ENCODE data around the gene CHERP. TPM values are rescaled to one million over a fixed set of nuclear protein-coding genes. Genes with fewer than 3 reads are reported as not detected.

Gene CHERP, protein sequence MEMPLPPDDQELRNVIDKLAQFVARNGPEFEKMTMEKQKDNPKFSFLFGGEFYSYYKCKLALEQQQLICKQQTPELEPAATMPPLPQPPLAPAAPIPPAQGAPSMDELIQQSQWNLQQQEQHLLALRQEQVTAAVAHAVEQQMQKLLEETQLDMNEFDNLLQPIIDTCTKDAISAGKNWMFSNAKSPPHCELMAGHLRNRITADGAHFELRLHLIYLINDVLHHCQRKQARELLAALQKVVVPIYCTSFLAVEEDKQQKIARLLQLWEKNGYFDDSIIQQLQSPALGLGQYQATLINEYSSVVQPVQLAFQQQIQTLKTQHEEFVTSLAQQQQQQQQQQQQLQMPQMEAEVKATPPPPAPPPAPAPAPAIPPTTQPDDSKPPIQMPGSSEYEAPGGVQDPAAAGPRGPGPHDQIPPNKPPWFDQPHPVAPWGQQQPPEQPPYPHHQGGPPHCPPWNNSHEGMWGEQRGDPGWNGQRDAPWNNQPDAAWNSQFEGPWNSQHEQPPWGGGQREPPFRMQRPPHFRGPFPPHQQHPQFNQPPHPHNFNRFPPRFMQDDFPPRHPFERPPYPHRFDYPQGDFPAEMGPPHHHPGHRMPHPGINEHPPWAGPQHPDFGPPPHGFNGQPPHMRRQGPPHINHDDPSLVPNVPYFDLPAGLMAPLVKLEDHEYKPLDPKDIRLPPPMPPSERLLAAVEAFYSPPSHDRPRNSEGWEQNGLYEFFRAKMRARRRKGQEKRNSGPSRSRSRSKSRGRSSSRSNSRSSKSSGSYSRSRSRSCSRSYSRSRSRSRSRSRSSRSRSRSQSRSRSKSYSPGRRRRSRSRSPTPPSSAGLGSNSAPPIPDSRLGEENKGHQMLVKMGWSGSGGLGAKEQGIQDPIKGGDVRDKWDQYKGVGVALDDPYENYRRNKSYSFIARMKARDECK
- total RNA-seq (2014; rRNA removed; shearing (Covaris generic)) (14.6 and 15.6 TPM in 2 replicates), total RNA-seq (2022) (87.1 and 87.2 TPM in 2 replicates), Bru-seq, nascent RNA (percentile 81 among the genes with signal in this experiment), BruChase-seq, experiment 1, labeled RNA remaining after a 6-hour chase (percentile 95 among the genes with signal in this experiment), BruChase-seq, experiment 2, labeled RNA remaining after a 2-hour chase (percentile 97 among the genes with signal in this experiment)
- long read RNA-seq, full-length matches to known transcripts, result 48 of 126 reads
- long read RNA-seq, partial matches to known transcripts, result 62 of 126 reads
- long read RNA-seq, other reads (novel, unspliced or antisense), result 16 of 126 reads

DNA sequence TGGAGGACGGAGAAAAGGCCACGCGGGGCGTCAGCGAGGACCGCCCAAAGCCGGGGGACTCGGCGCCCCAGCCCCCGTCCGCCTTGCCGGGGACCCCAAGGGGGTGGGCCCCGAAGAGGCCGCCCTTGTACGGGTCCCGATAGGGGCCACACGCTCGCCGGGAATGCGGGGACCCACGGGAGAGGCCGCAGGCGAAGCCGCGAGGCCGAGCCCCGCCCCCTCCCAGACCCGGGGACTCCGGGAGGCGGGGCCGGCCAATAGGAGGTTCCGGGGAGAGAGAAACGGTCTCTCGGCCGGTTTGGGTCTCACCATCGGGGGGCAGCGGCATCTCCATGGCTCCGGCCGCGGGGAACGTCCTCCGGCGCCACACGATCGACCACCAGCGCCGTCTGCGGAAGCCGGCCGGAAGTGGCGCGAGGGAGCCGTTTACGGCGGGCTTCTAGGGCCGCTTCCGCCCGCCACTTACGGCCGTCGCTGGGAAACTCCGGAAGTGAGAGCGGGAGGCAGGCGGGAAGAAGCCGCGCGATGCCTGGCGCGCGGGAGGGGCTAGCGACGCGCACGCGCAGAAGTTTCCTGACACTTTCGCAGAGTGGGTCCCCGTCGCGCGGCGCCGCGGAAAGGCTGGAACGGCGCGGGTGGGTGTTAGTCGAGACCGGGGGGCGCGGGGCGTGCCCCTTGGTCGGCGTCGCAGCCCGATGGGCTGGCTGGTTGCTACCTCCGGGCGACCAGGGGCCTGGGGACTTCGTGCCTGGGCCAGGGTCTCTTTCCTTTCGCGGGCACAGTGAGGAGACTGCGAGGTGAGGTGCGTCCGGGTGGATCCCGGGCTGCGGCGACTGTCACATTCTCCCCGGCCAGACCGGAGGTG is at the start of gene CHERP:
Gene CHERP, minus strand, starts transcription at position 393 of the 865 bp plus-strand sequence. Its CDS starts 59 bp downstream, at position 334.
- H3K4me2 ChIP-seq (ENCODE audit: low read length), result peak within 1 kb of the TSS; percentile 95
- ChIA-PET POLR2A (interaction anchor here (1.0 to 2.1 kb wide), 3 partner anchors 26 to 99 kb away, joined by 3 to 5 read pairs (median 4); no protein-coding TSS in a partner anchor), CTCF (ENCODE audit: unreplicated experiment) (no interaction called here)
- peaks cover 43% of the 10 kb centered on the region for H3K36me3 ChIP-seq (ENCODE audit: insufficient read depth, low read length)
- peak within 1 kb of the TSS; percentile 15; the same call in 1 of the 2 replicates for H2AFZ ChIP-seq (ENCODE audit: low read length)
- no peaks in the 10 kb centered on the region for H3K9me3 ChIP-seq (ENCODE audit: low read length)
- peak within 1 kb of the TSS; percentile 96 for H3K4me3 ChIP-seq (ENCODE audit: low read depth, low read length, poor library complexity, severe bottlenecking)
- peak within 1 kb of the TSS; percentile 71 for H3K27ac ChIP-seq (ENCODE audit: low read depth, low read length, poor library complexity, severe bottlenecking)
- peak; percentile 98 for DNase-seq (ENCODE audit: low spot score)
- H4K20me1 ChIP-seq (ENCODE audit: insufficient read depth, low read length), result peaks cover 12% of the 10 kb centered on the region; the same call in 1 of the 2 replicates
- peaks cover 80% of the 10 kb centered on the region for H3K79me2 ChIP-seq (ENCODE audit: insufficient read depth, low read depth, low read length)
- no TSS peak for BruUV-seq (replicated peaks)
- intact Hi-C loops (cut with micrococcal nuclease; ENCODE audit: unreplicated experiment), result loop anchor here (2.0 to 5.0 kb wide), 2 partner anchors 45 to 87 kb away; partner anchors contain the start of gene MED26
- no peaks in the 10 kb centered on the region for H3K9me2 ChIP-seq (ENCODE audit: insufficient read depth, low read length)
- TF ChIP-seq EZH2phosphoT487 (IDR thresholded peaks at IDR 0.05; ENCODE audit: borderline replicate concordance, low read depth, low read length), result no peak
- TF ChIP-seq, protein P1, sequence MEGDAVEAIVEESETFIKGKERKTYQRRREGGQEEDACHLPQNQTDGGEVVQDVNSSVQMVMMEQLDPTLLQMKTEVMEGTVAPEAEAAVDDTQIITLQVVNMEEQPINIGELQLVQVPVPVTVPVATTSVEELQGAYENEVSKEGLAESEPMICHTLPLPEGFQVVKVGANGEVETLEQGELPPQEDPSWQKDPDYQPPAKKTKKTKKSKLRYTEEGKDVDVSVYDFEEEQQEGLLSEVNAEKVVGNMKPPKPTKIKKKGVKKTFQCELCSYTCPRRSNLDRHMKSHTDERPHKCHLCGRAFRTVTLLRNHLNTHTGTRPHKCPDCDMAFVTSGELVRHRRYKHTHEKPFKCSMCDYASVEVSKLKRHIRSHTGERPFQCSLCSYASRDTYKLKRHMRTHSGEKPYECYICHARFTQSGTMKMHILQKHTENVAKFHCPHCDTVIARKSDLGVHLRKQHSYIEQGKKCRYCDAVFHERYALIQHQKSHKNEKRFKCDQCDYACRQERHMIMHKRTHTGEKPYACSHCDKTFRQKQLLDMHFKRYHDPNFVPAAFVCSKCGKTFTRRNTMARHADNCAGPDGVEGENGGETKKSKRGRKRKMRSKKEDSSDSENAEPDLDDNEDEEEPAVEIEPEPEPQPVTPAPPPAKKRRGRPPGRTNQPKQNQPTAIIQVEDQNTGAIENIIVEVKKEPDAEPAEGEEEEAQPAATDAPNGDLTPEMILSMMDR (conservative IDR thresholded peaks at IDR 0.05; ENCODE audit: low read length), result 0 out of 2 replicates have a peak, but pooled peaks have one; percentile 21
- H3K4me1 ChIP-seq (ENCODE audit: insufficient read depth, low read length, poor library complexity, severe bottlenecking), result peaks cover 33% of the 10 kb centered on the region

DNA sequence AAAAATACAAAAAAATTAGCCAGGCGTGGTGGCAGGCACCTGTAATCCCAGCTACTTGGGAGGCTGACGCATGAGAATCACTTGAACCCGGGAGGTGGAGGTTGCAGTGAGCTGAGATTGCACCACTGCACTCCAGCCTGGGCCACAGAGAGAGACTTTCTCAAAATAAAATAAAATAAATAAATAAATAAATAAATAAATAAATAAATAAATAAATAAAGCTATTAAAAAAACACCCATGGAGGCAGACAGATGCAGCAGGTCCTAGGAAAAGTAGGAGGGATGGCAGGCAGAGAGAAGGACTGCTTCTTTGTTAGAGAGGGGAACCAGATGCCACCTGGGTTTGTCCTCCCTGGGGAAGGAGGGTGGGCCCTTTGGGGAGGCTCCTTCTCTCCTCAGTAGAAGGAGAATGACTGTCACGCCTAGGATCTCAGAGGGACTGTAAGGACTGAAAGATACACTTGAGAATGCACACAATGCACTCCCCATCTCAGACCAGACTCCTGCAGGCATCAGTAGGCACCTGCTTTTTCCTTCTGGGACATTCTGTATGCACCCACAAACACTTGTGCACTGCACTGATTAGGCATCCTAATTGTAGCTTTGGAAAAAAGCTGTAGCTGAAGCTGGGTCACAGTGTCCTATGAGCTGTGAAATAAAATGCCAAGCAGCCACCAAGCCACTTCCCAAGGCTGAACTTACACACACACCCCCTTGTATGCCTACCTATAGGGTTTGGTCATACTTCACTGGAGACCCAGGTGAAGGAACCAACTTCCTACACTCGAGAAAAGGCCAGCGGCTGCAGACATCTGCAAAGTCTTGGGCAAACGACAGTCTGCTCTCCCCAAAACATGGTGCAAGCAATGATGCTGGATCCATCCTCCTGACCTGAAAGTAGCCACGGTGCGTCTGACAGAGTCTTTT is 48.9 kb upstream of the CHERP start:
- intact Hi-C loops (cut with micrococcal nuclease; ENCODE audit: unreplicated experiment), result no loop called here

More for the DNA sequence above, 48.9 kb upstream of the CHERP start:
- POLR2A ChIA-PET, result interaction anchor here (0.8 to 2.4 kb wide), 4 partner anchors 14 to 27 kb away, joined by 3 to 7 read pairs (median 5); no protein-coding TSS in a partner anchor
- H3K4me3 ChIP-seq (ENCODE audit: low read depth, low read length, poor library complexity, severe bottlenecking), result peak overlapping the region; percentile 33
- peak overlapping the region; percentile 97 for H3K27ac ChIP-seq (ENCODE audit: low read depth, low read length, poor library complexity, severe bottlenecking)
- H2AFZ ChIP-seq (ENCODE audit: low read length), result no peak overlapping the region
- H3K9me2 ChIP-seq (ENCODE audit: insufficient read depth, low read length), result no peaks in the 10 kb centered on the region
- H3K4me1 ChIP-seq (ENCODE audit: insufficient read depth, low read length, poor library complexity, severe bottlenecking), result peaks cover 100% of the 10 kb centered on the region
- peaks cover 93% of the 10 kb centered on the region for H3K79me2 ChIP-seq (ENCODE audit: insufficient read depth, low read depth, low read length)
- TF ChIP-seq EZH2phosphoT487 (IDR thresholded peaks at IDR 0.05; ENCODE audit: borderline replicate concordance, low read depth, low read length), result no peak
- TF ChIP-seq, protein P1 (conservative IDR thresholded peaks at IDR 0.05; ENCODE audit: low read length), result no peak
- peak; percentile 65 for DNase-seq (ENCODE audit: low spot score)
- peak overlapping the region; percentile 97 for H3K4me2 ChIP-seq (ENCODE audit: low read length)
- H4K20me1 ChIP-seq (ENCODE audit: insufficient read depth, low read length), result peaks cover 42% of the 10 kb centered on the region
- no TSS peak for BruUV-seq (replicated peaks)
- CTCF ChIA-PET (ENCODE audit: unreplicated experiment), result no interaction called here
- peaks cover 8% of the 10 kb centered on the region; the same call in 1 of the 2 replicates for H3K36me3 ChIP-seq (ENCODE audit: insufficient read depth, low read length)
- no peaks in the 10 kb centered on the region for H3K9me3 ChIP-seq (ENCODE audit: low read length)
